ENCODE measurements around the gene MBOAT2.

- TF ChIP-seq MXI1 (IDR thresholded peaks at IDR 0.05; ENCODE audit: borderline replicate concordance, low read depth, low read length) (no peak), ZNF704 (CRISPR knock-in tag; IDR thresholded peaks at IDR 0.05; ENCODE audit: borderline replicate concordance) (no peak), ZNF143 (CRISPR knock-in tag; IDR thresholded peaks at IDR 0.05) (no peak), SP140L (CRISPR knock-in tag; IDR thresholded peaks at IDR 0.05; ENCODE audit: borderline replicate concordance) (no peak), ZNF350 (CRISPR knock-in tag; IDR thresholded peaks at IDR 0.05; ENCODE audit: borderline replicate concordance, low read depth) (no peak)
These were observed 161.6 kb downstream of the MBOAT2 start for GRCh38 chr2:8841932-8842331.

Data from HepG2 (cell line).